GM18861 (cell line): ENCODE measurements around the gene RNF10.
"Not testable (repeated sequence)": the region's sequence is repeated elsewhere in the genome, so short reads cannot be mapped to it uniquely, and the experiment has no call there.

Experiments
- ATAC-seq: cut with Tn5 transposase; IDR thresholded peaks from one replicate; pipeline ENCODE4 v1.9.1; 2021; ENCODE audit not compliant: unreplicated experiment

The RNF10 gene

DNA sequence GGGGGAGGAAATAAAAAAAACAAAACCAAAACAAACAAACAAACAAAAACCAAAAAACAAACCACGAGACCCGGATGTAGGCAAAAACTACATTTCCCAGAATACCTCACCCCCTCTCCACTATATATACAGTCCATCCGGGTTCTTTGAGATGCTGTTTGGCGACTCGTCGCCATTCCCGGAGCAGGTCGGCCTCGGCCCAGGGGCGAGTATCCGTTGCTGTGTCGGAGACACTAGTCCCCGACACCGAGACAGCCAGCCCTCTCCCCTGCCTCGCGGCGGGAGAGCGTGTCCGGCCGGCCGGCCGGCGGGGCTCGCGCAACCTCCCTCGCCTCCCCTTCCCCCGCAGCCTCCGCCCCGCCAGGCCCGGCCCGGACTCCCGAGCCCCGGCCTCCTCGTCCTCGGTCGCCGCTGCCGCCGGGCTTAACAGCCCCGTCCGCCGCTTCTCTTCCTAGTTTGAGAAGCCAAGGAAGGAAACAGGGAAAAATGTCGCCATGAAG, at the start of gene RNF10:
RNF10 (plus strand) TSS at position 154 of the 500 bp plus-strand sequence. CDS start 456 bp downstream, outside the sequence.
- peak; percentile 54 for ATAC-seq

GRCh38 chr12:120485961-120486881, 47.9 kb upstream of the RNF10 start:
- ATAC-seq = no peak

DNA sequence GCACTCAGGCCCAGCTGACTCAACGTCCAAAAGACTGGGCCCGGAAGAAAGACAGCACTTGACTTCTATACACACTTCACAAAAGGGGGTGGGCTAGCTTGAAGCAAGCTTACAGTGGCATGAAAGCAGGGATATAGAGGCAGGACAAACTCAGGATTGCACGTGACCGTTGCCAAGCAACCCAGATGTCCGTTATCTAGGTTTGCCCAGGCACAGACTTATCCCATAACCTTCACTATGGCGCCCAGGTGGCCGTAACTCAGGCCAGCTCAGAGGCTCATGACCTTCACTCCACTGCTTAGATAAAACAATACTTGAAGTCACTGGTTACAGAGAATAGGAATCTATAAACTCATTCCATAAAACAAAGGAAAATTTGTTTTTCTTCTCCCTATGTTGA, 46.6 kb upstream of the RNF10 start:
- ATAC-seq = not testable (repeated sequence)

DNA sequence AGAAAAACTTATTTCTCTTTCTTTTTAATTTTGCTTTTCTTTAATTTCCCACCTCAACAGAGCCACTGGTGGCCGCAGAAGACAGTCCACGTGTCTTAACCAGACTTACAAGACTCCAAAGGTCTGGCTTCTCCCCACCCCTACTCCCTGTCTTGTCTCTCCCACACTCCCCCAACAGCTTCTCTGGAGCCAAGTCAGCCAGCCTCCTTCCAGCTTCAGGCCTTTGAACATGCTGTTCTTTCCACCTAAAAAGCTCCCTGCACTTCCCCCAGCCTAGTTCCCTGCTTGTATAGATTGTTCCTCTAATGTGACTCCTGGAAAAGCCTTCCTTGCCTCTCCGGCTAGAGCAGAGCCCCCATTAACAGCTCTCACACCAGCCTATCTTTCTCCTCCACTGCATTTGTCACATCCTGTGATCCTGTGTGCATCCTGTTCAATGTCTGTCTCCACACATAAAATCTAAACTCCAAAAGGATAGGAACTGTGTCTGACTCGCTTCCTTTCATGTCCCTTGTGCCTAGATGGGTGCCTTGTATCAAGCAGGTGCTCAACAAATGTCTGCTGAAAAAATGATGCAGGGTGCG, 46.0 kb upstream of the RNF10 start:
- no peak for ATAC-seq

- no peak for ATAC-seq
Measured at GRCh38 chr12:120489018-120489417, 45.1 kb upstream of the RNF10 start.

DNA sequence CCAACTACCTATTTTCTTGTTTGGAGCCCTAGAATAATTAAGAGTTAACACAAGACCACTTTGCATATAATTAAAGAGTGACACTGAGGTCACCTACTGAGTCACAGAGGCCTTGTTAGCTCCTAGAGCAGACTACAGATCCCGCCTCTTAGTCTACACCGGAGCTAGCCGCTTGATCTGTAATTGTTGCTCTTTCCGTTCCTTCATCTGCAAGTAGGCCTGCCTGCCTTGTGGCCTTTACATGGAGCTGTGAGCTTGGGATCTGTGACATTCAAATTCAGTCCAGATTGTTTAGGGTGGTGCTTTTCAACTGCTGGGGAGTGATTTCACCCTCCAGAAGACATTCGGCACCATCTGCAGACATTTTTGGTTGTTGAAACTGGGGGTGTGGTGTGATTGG, 43.8 kb upstream of the RNF10 start:
- no peak for ATAC-seq

DNA sequence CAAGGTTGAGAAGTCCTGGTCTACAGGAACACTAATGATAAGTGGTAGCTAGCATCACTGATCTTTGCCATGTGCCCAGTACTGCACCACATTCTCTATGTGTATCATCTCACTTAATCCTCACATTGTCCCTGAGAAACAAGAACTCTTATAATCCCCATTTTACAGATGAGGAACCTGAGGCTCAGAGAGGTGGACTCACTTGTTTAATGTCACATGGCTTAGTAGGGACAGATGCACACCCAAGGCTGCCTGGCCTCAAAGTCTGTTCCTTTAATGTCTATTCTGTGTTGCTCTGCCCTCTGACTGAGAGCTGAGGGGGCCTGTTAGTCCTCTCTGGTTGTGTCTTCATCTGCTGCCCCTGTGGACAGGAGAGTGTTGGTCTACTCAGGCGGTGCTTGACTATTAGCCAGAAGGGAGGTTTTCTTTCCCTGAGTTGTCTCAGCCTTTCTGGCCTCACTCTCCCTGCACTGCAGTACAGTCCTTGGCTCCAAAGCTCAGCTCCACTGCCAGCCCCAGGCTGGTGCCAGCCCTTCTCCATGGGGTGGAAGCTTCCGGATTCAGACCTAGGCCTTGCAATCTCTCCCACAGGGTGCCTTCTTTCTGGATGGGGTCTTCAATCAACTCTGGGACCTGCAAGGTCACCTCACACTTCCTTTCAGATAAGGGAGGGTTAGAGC, 43.2 kb upstream of the RNF10 start:
- ATAC-seq = no peak

GRCh38 chr12:120495186-120495730, 38.9 kb upstream of the RNF10 start:
- ATAC-seq = no peak

GRCh38 chr12:120495731-120496412, 38.3 kb upstream of the RNF10 start, which contains the start of gene DYNLL1:
TSS of gene DYNLL1 (plus strand) at chr12:120496113. CDS start at chr12:120496422, 309 bp downstream.
- ATAC-seq = peak; percentile 80

DNA sequence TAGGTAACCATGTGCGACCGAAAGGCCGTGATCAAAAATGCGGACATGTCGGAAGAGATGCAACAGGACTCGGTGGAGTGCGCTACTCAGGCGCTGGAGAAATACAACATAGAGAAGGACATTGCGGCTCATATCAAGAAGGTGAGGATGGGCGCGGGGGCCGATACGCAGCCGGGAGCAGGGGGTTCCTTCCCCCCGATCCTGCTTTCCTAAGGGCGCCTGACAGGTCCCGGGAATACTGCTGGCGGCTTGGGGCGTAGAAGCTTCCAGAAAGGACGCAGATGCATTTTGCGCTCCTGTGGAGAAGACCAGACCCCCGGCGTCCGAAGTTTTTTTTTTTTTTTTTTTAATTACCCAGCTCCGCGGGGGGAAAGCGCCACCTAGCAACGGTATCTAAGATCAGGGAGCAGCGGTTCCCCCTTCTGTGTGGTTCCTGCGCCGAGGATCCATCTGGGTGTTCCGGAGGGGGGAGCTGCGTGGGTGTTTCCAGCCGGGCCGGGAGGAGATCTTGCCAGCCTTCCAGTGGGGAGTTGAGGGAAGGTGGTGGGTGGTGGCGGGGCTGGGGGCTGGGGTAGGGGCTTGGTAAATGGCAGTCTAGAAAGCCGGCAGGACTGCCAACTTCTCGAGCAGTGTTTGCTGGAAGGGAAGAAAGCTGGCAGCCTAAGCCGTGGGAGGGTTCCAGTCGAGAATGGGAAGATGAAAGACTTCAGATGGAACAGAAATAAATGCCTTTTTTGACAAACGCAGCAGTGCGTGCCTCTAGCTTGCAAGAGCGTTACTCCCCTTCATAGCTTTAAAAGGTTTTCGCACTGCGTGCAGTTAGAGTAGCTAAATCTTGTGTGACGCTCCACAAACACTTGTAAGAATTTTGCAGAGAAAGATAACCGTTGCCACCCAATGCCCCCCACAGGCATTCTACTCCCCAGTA, 37.5 kb upstream of the RNF10 start:
- ATAC-seq = peak; percentile 11

DNA sequence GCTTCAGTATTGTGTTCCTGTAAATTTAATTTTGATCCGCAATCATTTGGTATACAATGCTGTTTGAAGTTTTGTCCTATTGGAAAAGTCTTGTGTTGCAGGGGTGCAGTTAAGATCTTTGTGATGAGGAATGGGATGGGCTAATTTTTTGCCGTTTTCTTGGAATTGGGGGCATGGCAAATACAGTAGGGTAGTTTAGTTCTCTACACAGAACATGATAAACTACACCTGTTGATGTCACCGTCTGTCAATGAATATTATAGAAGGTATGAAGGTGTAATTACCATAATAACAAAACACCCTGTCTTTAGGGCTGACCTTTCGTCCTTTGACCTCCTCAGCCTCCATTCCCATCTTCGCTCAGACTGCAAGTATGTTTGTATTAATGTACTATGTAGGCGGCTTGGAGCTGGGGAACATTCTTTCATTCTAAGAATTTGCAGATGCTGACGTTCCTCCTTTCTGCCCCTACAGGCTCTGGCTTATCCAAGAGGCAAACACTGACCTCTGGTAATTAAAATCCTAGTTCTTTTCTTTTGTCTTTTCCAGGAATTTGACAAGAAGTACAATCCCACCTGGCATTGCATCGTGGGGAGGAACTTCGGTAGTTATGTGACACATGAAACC, 36.5 kb upstream of the RNF10 start:
- no peak for ATAC-seq

GRCh38 chr12:120498870-120499515, 35.2 kb upstream of the RNF10 start:
- ATAC-seq = no peak

DNA sequence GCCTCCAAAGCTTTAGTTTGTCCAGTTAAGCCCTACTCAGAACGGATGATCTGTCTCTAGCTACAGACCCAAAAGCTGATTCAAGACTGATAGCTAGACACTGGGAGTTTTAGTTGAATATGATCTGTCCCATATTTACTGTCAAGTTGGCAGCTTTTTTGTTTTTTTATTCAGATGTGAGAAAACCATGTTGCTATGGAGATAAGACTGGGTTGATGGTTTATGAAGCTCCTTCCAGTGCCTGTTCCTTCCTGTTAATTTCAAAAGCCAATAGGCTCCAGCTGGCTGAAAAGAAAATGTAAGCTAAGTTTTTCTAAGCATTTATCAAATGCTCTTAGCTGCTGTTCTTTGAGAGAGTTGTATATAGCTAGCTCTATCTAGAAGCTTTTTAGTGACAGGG, 33.6 kb upstream of the RNF10 start:
- ATAC-seq = no peak

DNA sequence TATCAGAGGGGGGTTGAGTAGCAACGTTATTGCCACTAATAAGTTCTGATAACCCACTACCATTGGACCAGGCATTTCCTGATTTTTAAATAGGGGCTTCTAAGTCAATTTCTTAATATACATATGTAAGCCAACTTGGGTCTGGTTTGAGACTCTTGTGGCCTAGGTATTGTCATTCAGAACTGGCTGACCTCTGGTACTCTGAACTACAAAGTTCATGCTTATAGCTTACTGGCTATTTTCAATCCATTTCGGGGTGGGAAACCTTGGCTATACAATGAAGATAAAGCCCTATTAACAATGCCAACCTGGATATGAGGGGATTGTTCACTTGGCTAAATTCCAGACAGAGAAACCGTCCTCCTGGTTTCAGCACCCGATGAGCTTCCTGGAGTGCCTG, 29.6 kb upstream of the RNF10 start:
- no peak for ATAC-seq

DNA sequence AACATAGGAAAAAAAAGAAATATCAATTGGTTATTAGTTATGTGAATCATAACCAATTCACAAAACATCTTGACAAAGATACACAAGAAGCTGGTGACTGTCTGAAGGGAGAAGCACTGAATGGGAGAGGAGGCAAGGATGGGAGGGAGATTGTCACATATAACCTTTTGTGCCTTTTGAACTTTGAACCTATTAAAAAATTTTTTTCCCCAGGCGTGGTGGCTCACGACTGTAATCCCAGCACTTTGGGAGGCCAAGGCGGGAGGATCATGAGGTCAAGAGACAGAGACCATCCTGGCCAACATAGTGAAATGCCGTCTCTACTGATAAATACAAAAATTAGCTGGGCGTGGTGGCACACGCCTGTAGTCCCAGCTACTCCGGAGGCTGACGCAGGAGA, 25.6 kb upstream of the RNF10 start:
- no peak for ATAC-seq

- no peak for ATAC-seq
Measured at GRCh38 chr12:120514002-120514401, 20.2 kb upstream of the RNF10 start.

DNA sequence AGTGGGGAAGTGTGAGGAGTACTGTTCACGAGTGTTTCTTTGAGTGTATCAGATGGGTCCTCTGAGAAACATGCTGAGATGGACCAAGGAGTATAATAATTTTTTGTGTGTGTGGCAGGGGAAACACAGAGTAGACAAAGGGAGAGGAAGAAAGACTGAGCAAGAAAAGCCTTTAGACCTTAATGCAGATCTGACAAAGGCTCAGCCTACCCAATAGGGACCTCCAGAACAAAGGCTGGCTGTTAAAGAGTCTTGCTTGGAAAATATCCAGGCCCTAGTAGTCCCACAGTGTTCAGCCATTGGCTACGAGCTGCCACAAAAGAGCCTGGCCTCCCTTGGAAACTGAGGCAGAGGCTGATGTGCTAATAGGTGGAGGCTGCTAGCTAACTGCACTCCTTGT, 18.7 kb upstream of the RNF10 start:
- ATAC-seq = no peak

DNA sequence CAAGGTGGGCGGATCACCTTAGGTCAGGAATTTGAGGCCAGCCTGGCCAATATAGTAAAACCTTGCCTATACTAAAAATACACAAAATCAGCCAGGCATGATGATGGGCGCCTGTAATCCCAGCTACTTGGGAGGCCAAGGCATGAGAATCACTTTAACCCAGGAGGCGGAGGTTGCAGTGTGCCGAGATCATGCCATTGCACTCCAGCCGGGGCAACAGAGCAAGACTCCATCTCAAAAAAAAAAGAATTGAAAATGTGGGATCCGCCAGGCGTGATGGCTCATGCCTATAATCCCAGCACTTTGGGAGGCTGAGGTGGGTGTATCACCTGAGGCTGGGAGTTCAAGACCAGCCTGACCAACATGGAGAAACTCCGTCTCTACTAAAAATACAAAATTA, 14.8 kb upstream of the RNF10 start:
- ATAC-seq = not testable (repeated sequence)

DNA sequence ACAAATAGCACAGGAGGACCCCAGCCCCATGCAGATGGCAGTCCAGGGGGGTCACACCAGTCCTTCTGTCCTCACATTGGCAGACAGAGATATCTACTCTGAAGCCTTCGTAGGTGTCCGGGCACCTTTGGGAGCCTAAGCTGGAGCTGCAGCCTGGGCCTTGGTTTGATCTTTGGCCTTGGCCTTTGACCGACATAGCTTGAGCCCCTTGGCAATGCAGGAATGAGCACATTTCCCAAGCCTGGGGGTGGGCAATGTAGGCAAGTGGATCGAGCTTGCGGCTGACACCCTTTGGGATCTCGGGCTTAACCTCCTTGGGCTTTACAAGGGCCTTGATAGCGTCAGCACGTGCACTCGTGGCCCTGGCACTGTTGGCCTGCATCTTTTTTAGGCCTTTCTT, 11.6 kb upstream of the RNF10 start:
- no peak for ATAC-seq
